ENCODE measurements around the gene CEP152.

The CEP152 gene

DNA sequence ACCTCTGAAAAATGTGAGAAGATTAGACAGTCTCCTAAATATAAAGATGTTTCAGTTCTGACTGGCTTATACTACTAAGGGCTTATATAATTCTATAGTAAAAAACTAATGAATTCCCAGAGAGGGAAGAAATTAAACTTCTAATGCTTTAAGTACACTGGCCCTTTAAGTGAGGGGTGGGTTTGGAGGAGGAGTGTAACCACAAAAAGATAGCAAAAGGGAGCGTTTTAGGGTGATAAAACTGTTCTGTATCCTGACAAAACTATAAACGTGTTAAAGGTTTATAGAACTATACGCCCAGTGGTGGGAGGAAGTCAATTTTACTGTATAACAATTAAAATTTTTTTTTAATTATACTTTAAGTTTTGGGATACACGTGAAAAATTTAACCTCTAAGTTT, 45.8 kb downstream of the CEP152 start:
- DNase-seq (ENCODE audit: low spot score) = no peak

DNA sequence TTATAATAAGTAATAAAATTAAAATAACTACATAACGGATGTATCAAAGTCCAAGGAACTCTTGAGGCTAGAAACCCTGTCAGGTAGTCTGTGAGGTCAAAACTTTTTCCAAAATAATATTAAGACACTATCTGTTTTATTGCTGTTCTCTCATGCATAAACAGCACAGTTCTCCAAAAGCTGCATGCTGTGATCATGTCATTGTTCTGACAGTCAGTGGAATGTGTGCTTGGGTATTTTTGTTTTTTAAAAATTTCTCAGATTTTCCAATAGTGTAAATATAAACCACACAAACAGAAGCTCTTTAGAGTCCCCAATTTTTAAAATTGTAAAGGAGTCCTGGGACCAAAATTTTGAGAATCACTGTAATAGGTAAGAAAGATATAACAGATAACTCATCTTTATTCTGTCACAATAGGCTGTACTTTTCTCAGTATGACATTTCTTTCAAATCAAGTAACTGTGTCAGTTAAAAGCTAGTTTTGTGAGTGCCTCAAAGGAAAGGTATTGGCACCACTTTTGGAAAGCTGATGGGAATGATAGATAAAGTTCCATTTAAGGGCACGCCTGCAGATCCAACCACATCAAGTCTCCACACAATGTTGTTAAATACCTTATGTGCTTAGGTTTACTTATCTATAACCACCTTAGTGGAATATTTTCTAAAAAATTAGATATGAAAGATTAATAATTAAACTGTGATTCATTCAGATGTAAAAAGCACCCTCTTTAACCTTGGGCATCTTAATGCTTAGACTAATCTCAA, 49.3 kb downstream of the CEP152 start:
- no peak for DNase-seq (ENCODE audit: low spot score)

DNA sequence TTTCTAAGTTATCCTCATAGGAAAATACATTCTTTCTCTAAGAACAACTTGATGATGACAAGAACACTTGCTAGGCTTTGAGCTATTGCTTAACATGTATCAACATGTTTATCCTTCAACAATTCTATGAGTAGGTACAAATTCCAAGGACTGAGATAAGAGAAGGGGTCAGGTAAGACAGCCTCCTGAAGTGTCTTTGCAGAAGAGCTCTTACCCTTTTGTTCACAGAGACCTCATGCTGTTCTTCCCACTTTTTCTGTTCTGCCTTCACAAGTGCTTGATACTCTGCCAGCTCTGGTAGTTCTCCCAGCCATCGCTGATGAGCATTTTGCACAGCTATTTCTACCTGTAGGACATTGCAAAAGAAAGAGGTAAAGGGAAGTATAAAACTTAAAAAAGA, 50.9 kb downstream of the CEP152 start:
- DNase-seq (ENCODE audit: low spot score) = no peak

DNA sequence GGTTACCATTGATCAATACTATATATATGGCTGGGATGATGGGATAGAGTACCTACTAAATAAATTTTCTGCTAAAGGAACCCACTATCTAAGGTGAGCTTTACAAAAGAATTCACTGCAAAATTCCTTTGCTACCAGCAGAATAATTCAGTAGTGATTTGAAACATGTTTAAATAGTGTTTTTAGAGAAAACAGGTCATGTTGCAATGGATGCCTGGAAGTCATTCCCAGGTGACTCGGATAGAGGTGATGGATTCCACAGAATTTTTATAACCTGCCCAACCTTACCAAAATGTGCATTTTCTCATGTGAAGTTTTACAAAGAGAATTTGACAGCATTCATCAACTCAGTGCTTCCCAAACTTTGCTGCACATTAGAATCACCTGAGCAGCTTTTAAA, 53.2 kb downstream of the CEP152 start:
- no peak for DNase-seq (ENCODE audit: low spot score)

DNA sequence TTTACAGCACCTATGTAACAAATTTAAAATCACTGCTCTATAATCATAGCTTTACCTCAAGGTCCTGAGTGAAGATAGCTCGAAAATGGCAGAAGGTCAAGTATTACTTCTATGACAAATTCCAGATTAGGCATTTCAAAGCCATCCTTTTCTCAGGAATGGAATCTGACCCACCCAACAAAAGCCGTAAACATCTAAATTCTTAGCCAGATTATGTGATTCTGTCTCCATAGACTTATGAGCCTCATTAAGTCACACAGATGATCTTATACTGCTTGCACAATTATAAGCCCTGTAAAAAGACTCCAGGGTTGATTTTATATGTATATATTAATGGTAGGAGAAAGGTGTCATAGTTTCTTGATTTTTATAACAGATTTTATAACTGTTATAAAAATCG, 56.9 kb downstream of the CEP152 start:
- DNase-seq (ENCODE audit: low spot score) = no peak

DNA sequence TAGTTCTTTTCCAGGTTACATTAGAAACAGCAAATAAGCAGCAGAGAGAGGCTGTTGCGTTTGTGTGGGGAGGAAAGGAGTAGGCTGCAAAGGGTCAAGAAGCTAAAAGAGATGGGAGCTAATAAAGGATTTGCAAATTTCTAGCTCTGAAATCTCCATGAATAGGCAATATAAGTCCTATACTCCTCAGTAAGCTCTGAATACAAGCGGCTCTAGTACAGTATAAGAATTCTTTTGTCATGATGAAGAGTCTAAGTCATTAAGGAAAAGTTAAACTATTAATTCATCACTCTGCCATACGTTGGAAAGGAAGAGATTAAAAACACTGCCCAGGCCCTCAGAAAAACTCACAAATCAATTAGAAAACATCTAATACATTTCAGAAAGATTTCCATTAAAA, 59.3 kb downstream of the CEP152 start:
- no peak for DNase-seq (ENCODE audit: low spot score)

DNA sequence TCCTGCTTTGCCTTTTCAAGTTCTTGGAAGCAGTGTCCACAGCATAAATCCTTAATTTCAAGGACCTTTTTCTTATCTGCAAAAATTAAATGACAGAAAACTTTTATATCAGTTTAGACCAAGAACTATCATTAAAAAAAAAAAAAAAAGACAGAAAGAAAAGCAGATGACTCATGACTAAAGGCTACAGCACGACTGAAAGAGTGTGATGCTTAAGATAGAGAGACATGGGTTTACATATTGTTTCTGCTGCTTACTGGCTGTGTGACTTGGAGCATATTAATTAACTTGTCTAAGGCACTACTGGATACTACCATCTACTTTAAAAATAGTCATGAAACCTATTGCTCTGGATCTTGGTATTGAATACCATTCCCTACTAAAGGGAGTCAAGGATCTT, 62.3 kb downstream of the CEP152 start:
- DNase-seq (ENCODE audit: low spot score) = no peak

DNA sequence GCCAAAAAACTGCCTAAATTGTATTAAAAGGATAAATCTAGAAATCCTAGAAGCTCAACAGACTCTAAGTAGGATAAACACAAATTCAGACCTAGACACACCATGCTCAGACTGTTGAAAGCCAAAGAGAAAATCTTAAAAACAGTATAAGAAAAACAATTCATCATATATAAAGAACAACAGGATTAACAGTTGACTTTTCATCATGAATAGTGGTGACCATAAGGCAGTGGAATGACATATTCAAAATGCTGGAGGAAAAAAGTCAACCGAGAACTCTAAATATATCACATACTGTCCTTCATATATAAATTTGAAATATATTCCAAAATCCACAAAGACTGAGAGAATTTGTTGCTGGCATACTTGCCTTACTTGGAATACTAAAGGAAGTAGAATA, 77.3 kb downstream of the CEP152 start:
- no peak for DNase-seq (ENCODE audit: low spot score)

DNA sequence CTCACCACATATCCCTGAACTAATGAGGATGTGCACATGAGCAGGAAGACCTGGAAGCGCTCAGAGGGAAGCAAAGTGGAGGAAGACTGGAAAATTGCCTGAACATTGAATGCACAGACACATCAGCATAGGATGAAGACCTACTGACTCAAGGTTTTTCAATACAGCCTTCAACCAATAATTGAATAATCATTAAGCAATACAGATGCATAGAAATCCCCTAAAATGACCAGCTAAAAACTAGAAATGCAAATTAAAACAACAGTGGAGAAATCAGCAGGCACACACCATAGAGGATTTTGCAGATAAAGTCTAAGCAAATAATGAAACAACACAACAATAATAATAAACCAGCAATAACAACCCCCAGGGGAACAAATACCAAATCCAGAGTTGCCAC, 80.4 kb downstream of the CEP152 start:
- DNase-seq (ENCODE audit: low spot score) = no peak

DNA sequence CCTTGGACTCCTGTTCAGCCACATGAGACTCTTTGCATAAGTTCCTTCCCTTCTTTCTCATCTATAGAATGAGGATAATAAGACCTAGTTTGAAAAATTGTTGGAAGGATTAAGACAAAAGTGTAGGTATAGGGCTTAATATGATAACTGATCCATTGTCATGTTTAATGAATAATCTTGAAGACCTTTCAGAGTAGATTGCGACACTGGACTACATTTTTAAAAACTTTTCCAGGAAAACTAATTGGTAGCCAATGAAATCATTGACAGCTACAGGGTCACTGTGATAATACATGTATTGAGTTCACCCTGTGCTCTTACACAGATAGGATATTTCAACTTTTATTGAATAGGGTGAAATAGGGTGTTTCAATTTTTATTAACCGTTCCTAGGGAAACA, 86.9 kb downstream of the CEP152 start:
- DNase-seq (ENCODE audit: low spot score) = no peak

DNA sequence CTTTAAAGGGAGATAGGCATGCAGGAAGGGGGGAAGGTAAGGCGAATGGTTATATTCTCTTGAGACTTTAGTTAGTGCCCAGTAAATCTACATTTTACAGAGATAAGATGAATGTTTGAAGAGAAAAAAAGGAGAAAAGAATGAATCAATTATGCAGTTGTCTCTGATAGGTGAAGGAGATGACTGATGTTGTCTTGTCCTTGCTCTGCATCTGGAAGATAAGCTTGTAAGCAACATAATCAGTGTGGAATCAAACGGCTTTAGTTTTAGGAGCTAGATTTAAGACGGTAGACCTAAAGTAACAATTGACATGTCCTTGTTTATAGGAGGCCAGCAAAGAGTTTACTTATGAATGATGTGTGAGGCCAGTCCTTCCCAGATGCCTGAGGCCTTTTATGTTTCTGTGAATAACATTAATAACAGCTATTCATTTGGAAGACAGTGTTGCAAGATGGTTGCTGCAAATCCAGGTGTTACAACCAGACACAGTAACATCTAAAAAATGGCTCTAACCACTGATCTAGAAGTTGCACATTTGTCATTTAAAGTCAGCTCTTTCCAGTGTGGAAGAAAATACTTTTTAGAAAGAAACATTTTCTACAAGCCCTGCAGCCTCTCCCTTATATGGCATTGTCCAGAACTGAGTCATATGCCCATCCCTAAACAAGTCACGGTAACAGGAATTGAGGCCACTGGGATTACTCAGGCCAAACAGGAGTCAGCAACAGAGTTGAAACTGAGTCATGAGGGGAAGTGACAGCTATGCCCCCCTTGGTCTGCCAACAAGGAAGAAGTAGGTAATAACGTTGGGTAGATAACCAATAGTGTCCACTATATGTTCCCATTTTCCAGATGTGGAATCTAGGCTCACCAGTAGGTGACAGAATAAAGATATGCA, 87.9 kb downstream of the CEP152 start:
- no peak for DNase-seq (ENCODE audit: low spot score)

DNA sequence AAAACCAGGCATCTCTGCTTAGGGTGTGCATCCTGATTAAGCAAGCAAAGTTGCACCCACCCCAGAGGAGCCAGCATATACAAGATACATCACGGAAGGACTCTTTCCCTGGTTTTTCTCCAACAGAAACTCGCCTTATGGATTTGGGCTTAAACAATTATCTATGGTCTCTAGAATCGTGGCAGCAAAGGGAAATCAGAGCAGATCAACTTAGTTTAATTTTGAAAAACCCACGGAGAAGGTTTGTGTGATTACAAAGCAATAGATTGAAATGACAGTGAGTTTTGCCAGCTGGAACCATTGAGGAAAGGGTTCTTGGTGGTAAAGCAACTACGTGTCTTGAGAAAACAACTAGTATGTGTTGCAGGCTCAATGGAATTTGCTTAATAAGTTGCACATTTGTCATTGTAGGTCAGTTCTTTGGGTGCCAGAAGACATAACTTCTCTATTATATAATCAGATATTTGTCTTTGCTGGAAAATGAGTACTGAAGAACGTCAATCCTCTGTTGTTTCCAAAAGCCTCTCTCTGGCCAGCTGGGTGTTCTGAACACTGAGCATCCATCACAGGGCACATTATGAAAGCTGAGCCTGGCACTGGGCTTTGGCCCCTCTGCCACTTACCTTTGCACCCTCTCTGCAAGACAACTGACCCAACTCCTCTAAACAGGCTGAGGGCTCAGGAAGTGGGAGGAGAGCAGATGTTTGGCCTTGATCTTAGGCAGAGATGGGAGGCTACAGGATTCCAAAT, 89.6 kb downstream of the CEP152 start:
- DNase-seq (ENCODE audit: low spot score) = no peak

DNA sequence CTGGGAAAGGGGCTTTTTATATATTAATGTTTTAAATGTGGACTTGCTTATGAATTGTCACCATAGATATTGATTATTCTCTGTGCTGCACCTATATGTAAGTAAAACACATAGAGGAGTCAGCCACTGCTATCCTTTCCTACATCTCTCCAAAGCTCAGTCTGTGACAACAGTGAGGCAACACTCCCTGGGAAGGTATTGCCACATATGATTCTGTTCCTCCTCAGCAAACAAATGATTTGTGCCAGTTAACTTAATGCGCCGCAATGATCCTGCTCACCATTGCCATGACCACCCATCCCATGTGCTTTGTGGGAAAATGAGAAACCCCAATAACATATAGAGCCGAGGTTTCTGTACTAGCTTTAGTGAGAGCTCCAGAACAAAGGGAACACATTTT, 90.2 kb downstream of the CEP152 start:
- DNase-seq (ENCODE audit: low spot score) = no peak

DNA sequence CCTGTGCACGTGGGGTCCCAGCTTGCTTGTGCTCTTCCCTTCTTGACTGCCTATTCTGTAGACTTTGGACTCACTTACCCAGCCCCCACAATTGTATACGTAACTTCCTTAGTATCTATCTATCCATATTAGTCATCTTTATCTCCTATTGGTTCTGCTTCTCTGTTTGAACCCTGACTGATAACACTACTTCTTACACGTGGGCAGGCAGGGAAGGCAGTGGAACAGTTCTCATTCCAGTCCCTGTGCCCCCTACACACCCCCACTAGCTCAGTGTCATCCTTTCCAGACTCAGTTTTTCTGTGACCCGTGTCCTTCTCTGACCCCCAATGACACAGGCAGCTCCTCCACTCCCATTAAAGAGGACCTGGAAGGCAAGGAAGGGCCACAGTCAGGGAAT, 91.2 kb downstream of the CEP152 start:
- no peak for DNase-seq (ENCODE audit: low spot score)

DNA sequence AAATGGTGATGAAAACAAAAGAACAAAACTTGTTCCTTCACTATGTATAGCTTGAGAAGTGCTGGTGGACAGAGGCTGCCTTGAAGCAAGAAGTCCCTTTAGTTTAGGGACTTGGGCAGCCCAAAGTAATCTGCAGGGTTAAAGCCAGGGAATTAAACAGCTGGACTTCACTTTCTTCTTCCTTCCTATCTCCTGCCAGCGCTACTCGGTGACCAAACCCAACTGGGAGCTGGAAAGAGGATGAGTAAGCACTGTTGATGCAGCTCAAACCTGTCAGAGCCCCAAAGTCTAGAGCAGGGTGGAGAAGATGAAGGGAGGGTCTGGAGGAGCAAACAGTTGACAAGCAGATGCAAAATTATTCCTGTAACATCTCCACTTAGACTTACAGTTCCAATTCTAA, 92.2 kb downstream of the CEP152 start:
- DNase-seq (ENCODE audit: low spot score) = no peak

DNA sequence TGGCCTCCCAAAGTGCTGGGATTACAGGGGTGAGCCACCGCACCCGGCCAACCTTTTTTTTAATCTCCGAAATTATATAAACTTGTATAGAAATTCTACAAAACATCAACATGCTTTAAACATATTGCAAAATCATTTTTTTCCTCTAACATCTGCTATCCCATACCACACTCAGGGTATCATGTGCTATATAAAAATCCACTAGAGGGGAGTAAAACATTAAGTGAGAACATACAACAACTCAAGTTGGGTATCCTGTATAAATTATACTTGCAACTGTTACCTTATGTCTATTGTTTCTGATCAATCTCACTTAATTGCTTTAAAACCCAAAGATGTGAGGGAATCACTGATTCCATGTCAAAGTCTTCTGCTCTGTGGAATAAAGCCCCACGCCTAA, 93.4 kb downstream of the CEP152 start:
- DNase-seq (ENCODE audit: low spot score) = no peak

DNA sequence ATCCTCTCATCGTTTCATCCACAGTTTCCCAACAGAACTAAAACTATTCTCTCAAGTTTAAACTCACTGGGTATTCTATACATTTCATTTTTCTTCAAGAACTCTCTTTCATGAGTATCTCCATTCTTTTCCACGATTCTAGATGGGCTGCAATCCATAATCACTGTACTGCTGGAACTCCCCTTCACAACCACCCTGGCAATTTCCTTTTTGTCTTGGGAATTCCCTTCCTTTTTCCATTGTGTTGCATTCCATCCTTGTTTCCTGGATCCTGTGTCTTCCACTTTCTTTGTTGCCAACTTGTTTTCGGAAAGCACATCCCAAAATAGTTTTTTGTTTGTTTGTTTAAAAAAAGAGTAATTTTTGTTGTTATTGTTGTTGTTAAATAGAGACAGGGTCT, 98.3 kb downstream of the CEP152 start:
- DNase-seq (ENCODE audit: low spot score) = no peak

DNA sequence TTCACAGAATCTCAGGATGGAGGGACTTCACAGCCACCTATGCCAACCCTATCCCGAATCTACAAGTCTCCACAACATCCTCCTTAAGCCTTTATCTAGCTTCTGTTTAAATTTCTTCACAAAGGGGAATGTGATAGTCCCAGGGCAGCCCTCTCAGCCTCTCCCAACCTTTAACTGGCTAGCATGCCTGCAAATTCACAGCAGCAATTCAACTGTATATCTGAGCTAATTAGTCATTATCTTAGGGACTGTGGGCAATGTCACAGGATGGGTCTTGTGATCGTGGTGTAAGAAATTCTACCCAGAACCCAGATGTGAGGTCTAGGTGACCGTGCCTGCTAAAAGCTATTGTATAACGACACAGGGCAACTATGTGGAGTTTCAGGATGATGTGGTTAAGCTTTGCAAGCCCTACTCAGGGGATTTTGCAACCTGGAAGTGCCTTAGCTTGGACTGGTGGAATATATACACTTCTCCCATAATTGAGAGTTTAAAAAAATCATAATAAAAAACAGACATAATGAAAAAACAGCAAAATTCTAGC, 99.8 kb downstream of the CEP152 start:
- no peak for DNase-seq (ENCODE audit: low spot score)

DNA sequence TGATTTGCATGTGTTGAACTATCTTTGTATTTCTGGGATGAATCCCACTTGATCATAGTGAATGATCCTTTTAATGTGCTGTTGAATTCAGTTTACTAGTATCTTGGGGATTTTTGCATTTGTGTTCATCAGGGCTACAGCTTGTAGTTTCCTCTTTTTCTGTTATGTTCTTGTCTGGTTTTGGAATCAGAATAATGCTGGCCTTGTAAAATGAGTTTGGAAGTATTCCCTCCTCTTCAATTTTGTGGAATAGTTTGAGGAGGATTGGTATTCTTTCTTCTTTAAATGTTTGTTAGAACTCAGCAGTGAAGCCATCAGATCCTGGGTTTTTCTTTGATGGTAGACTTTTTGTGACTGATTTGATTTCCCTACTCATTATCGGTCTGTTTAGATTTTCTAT, 102.2 kb downstream of the CEP152 start:
- DNase-seq (ENCODE audit: low spot score) = no peak

DNA sequence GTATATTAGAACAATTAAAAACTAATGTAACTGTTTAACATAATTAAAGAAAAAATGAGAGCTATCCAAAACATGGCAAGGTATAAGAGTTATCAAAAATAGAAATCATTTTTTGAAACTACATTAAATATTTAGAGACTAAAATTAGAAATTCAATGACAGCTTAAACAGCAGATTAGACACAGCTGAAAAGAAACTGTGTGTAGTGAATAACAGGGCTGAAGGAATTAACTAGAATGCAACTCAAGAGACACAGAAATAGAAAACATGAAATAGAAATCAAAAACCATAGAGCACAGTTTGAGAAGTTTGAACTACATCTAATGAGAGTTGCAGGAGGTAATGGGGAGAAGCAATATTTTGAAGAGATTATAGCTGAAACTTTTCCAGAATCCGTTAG, 105.5 kb downstream of the CEP152 start:
- no peak for DNase-seq (ENCODE audit: low spot score)

DNA sequence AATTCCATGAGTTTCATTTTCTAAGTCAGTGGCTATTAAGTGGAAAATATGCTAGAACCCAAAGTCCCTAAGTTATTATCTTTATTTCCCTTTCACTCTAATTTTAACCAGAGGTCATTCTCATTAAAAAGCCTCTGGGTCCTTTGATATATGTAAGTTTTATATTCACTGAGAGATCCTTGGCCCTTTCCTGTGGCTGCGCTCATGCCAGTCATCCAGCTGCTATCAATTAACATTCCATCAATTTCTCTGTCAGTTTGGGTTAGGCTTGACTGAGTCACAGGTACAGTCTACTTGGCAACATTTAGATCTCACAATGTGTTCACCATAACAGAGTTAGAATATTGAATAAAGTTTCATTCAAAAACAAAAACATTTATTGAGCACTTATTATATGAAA, 107.3 kb downstream of the CEP152 start:
- DNase-seq (ENCODE audit: low spot score) = no peak

DNA sequence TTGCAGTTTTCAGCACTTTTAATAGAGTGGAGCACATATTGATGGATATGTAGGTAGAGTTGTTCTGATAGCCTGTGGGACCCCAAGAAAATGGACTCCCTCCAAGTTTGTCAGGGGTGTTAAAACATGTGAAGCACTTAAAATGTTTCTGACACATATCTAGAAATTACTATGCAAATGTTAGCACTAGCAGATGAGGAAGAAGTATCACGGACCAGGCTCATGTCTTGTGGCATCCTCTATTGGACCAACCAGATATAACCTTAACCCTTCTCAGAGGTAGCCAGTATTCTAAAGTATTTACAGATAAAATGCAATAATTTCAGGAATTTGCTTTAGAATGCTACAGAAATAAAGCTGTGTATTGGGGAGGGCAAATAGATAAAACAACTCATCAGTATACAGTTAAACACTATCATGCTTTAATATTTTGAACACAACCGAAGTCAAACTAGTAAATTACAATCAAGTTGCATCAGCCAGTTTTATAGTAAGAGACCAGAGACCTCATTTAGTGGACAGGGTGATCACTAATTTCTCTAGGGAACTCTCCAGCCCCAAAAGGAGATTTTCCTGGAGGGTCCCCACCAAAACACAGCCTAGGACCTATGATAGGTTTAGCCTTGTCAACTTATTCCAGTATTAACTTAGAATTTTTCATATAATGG, 108.2 kb downstream of the CEP152 start:
- DNase-seq (ENCODE audit: low spot score) = no peak
